DND-41 (cell line): ENCODE measurements around the gene CDA.

Experiments
- ATAC-seq: fragments of 200-7000 bp; cut with Tn5 transposase; 3 replicates; pipeline ENCODE4 v1.9.1; 2021; ENCODE audit warnings: low read depth; ENCODE audit not compliant: insufficient read depth
- DNase-seq: peaks from one replicate; pipeline ENCODE4 v3.0.0-alpha.2; 2020
- H2AFZ ChIP-seq: 2 replicates; pipeline ENCODE4 v1.6.0; 2012; ENCODE audit warnings: low read depth, low read length
- H3K27ac ChIP-seq: 2 replicates; pipeline ENCODE4 v1.5.1; 2012; ENCODE audit warnings: low read length, inconsistent platforms
- H3K27me3 ChIP-seq: fragments of 200-600 bp; sonication (generic); 2 replicates; pipeline ENCODE4 v1.6.0; 2012; ENCODE audit warnings: low read length, mild to moderate bottlenecking, inconsistent platforms; ENCODE audit not compliant: insufficient read depth, poor library complexity
- H3K36me3 ChIP-seq: 2 replicates; pipeline ENCODE4 v1.5.1; 2012; ENCODE audit warnings: low read length, inconsistent platforms; ENCODE audit not compliant: insufficient read depth
- H3K4me1 ChIP-seq: 2 replicates; pipeline ENCODE4 v1.5.1; 2012; ENCODE audit warnings: mild to moderate bottlenecking, low read length; ENCODE audit not compliant: insufficient read depth
- H3K4me2 ChIP-seq: 2 replicates; pipeline ENCODE4 v1.6.0; 2012; ENCODE audit warnings: mild to moderate bottlenecking, moderate library complexity, low read length, inconsistent platforms; ENCODE audit not compliant: insufficient read depth
- H3K4me3 ChIP-seq, 2 experiments: fragments of 200-600 bp in 1 of 2; shearing (Covaris generic) in 1 of 2; 2 replicates each; pipeline ENCODE4 v1.5.1; 2012 to 2016; ENCODE audit warnings: inconsistent platforms in 2 of 2, low read length in 2 of 2, mild to moderate bottlenecking in 2 of 2, low read depth in 1 of 2, moderate library complexity in 1 of 2
- H3K79me2 ChIP-seq: 2 replicates; pipeline ENCODE4 v1.6.0; 2012; ENCODE audit warnings: low read length, inconsistent platforms; ENCODE audit not compliant: insufficient read depth
- H3K9ac ChIP-seq: 2 replicates; pipeline ENCODE4 v1.6.0; 2012; ENCODE audit warnings: low read depth, mild to moderate bottlenecking, inconsistent platforms, low read length, moderate library complexity
- H3K9me3 ChIP-seq: 2 replicates; pipeline ENCODE4 v1.5.1; 2012; ENCODE audit warnings: low read length, moderate library complexity, mild to moderate bottlenecking, inconsistent platforms; ENCODE audit not compliant: insufficient read depth, severe bottlenecking
- H4K20me1 ChIP-seq: 2 replicates; pipeline ENCODE4 v1.6.0; 2012; ENCODE audit warnings: low read length; ENCODE audit not compliant: insufficient read depth
- CTCF ChIP-seq: IDR thresholded peaks from 2 replicates; pipeline ENCODE4 v1.5.1; 2012; ENCODE audit warnings: borderline replicate concordance, low read length, moderate library complexity, mild to moderate bottlenecking; ENCODE audit not compliant: poor library complexity, severe bottlenecking; ENCODE audit errors: extremely low read depth
- EZH2 ChIP-seq: IDR thresholded peaks from 3 replicates; pipeline ENCODE4 v1.6.1; 2012; ENCODE audit warnings: borderline replicate concordance, low read depth, mild to moderate bottlenecking, moderate library complexity, low read length, inconsistent platforms; ENCODE audit not compliant: severe bottlenecking

Gene CDA

GRCh38 chr1:20610970-20611369, 22.1 kb downstream of the CDA start:
- H3K79me2 ChIP-seq, result no peaks in the 10 kb centered on the region
- no peak overlapping the region for H2AFZ ChIP-seq
- DNase-seq (no peak), ATAC-seq (no peak)
- H3K4me1 ChIP-seq, result no peaks in the 10 kb centered on the region
- no peak overlapping the region for H3K4me2 ChIP-seq
- H3K36me3 ChIP-seq, result no peaks in the 10 kb centered on the region
- H3K9ac ChIP-seq, result no peak overlapping the region
- TF ChIP-seq EZH2, result no peak
- no peaks in the 10 kb centered on the region for H3K9me3 ChIP-seq
- no peaks in the 10 kb centered on the region for H4K20me1 ChIP-seq
- H3K27ac ChIP-seq, result no peak overlapping the region
- no peak overlapping the region for H3K4me3 ChIP-seq
- H3K27me3 ChIP-seq, result peaks cover 3% of the 10 kb centered on the region

- Histone ChIP-seq H3K27me3 (peaks cover 3% of the 10 kb centered on the region), H3K4me1 (no peaks in the 10 kb centered on the region), H3K9me3 (no peaks in the 10 kb centered on the region), H2AFZ (no peak overlapping the region), H4K20me1 (no peaks in the 10 kb centered on the region), H3K27ac (no peak overlapping the region), H3K4me3 (no peak overlapping the region), H3K4me2 (no peak overlapping the region), H3K9ac (no peak overlapping the region), H3K36me3 (no peaks in the 10 kb centered on the region), H3K79me2 (no peaks in the 10 kb centered on the region)
- ATAC-seq (no peak), DNase-seq (no peak)
- TF ChIP-seq EZH2 (no peak), CTCF (no peak)
Observed at GRCh38 chr1:20611652-20612051, 22.8 kb downstream of the CDA start.

- peaks cover 3% of the 10 kb centered on the region for H3K27me3 ChIP-seq
- no peak for ATAC-seq
Observed at GRCh38 chr1:20612221-20612746, 23.4 kb downstream of the CDA start.

DNA sequence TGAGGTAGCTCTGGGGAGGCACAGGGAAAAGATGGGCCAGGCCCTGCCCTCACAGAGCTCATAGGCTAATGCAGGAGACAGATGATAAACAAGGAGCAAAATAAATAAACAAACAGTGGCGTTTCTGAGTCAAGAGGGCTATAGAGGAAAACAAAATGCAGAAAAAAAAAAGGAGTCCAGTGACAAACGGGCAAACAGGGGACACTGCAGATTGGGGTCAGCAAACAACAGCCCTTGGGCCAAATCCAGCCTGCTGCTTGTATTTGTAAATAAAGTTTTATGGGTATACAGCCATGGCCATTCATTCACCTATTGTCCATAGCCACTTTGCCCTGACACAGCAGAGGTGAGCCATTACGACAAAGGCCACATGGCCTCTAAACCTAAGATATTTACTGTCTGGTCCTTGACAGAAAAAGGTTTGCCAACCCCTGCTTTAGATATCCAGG, 25.3 kb downstream of the CDA start:
- Histone ChIP-seq H3K27ac (no peak overlapping the region), H3K27me3 (no peaks in the 10 kb centered on the region), H3K4me3 (no peak overlapping the region), H3K36me3 (no peaks in the 10 kb centered on the region), H3K9ac (no peak overlapping the region), H3K9me3 (no peaks in the 10 kb centered on the region), H3K4me2 (no peak overlapping the region), H2AFZ (no peak overlapping the region), H3K4me1 (no peaks in the 10 kb centered on the region), H4K20me1 (no peaks in the 10 kb centered on the region), H3K79me2 (no peaks in the 10 kb centered on the region)
- ATAC-seq (no peak), DNase-seq (no peak)
- TF ChIP-seq EZH2 (no peak), CTCF (no peak)

More at GRCh38 chr1:20612221-20612746, 23.4 kb downstream of the CDA start:
- Histone ChIP-seq H3K79me2 (no peaks in the 10 kb centered on the region), H2AFZ (no peak overlapping the region), H3K4me2 (no peak overlapping the region), H3K4me1 (no peaks in the 10 kb centered on the region), H3K9ac (no peak overlapping the region), H3K36me3 (no peaks in the 10 kb centered on the region), H3K27ac (no peak overlapping the region), H3K4me3 (no peak overlapping the region), H3K9me3 (no peaks in the 10 kb centered on the region), H4K20me1 (no peaks in the 10 kb centered on the region)
- no peak for DNase-seq
- TF ChIP-seq CTCF (no peak), EZH2 (no peak)
